GM12878 (cell line): ENCODE measurements around the gene DPP6.

Source experiments
- CEBPB ChIP-seq, 2 experiments: fragments of 150-350 bp in 1 of 2; IDR thresholded peaks; 2 replicates each; pipeline ENCODE4 v1.6.1; 2012 to 2014; ENCODE audit warnings: low read depth in 2 of 2, low read length in 2 of 2, borderline replicate concordance in 1 of 2, inconsistent platforms in 1 of 2
- EP300 ChIP-seq, 2 experiments: fragments of 150-350 bp in 1 of 2; IDR thresholded peaks; 2 replicates each; pipeline ENCODE4 v1.6.1; 2011 to 2012; ENCODE audit warnings: low read depth in 2 of 2, low read length in 2 of 2, borderline replicate concordance in 1 of 2, improper control_type of control experiment in 1 of 2, inconsistent platforms in 1 of 2; ENCODE audit not compliant: control insufficient read depth in 1 of 2
- EZH2 ChIP-seq: IDR thresholded peaks from 2 replicates; pipeline ENCODE4 v1.6.1; 2012; ENCODE audit warnings: low read depth, mild to moderate bottlenecking, control low read depth, inconsistent platforms, low read length, borderline replicate concordance; ENCODE audit not compliant: control insufficient read depth
- IKZF2 ChIP-seq, 2 experiments: fragments of 450-650 bp; IDR thresholded peaks; 2 replicates each; pipeline ENCODE4 v1.6.1; 2017; ENCODE audit warnings: mild to moderate bottlenecking in 2 of 2, moderate library complexity in 2 of 2
- PAX5 ChIP-seq: IDR thresholded peaks from 2 replicates; pipeline ENCODE4 v1.6.1; 2011; ENCODE audit warnings: low read depth, low read length, borderline replicate concordance
- RAD21 ChIP-seq: IDR thresholded peaks from 2 replicates; pipeline ENCODE4 v1.6.1; 2011; ENCODE audit warnings: mild to moderate bottlenecking, low read depth, low read length, moderate library complexity; ENCODE audit not compliant: insufficient read depth
- SIN3A ChIP-seq: IDR thresholded peaks from 2 replicates; pipeline ENCODE4 v1.6.1; 2012; ENCODE audit warnings: low read depth, low read length, improper control_type of control experiment
- SREBF2 ChIP-seq: IDR thresholded peaks from 2 replicates; pipeline ENCODE4 v1.6.1; 2012; ENCODE audit warnings: mild to moderate bottlenecking, low read length
- SRF ChIP-seq, 2 experiments: IDR thresholded peaks; 2 replicates each; pipeline ENCODE4 v1.6.1; 2011; ENCODE audit warnings: low read depth in 2 of 2, low read length in 2 of 2, mild to moderate bottlenecking in 1 of 2, moderate library complexity in 1 of 2
- TCF12 ChIP-seq: IDR thresholded peaks from 2 replicates; pipeline ENCODE4 v1.6.1; 2011; ENCODE audit warnings: low read depth, mild to moderate bottlenecking, low read length
- TF ChIP-seq, protein P1 (sequence below): fragments of 450-650 bp; IDR thresholded peaks from 2 replicates; pipeline ENCODE4 v1.6.1; 2017; ENCODE audit warnings: antibody characterized with exemption, mild to moderate bottlenecking, moderate library complexity
- TF ChIP-seq, protein P2 (sequence below), 3 experiments: IDR thresholded peaks in 2 of 3; conservative IDR thresholded peaks in 1 of 3; 2 replicates each; pipeline ENCODE4 v1.5.1; 2011; ENCODE audit warnings: low read depth in 3 of 3, low read length in 3 of 3, mild to moderate bottlenecking in 3 of 3, control low read depth in 2 of 3, moderate library complexity in 2 of 3, inconsistent platforms in 1 of 3, mixed read lengths in 1 of 3; ENCODE audit not compliant: control insufficient read depth in 2 of 3, insufficient read depth in 1 of 3; ENCODE audit errors: extremely low read depth in 1 of 3

DNA sequence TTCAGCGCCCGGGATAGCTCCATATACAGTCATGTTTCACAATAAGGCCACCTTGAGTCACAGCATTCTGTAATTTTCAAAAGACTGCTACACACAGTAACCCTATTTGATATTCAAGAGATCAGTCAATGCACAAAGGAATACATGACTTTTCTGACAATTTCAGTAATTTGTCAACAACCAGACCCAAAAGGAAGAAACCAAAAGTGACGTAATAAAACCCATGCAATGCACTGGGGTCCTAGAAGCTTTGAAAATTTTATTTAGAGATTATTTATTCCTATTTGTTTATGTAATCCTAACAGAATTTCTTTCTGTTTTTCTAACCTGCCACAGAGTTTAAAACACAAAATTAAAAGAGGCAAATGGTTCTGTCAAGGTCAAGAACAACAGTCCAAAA is 421.2 kb downstream of the DPP6 start:
- TF ChIP-seq TCF12 (no peak), RAD21 (no peak), SRF (IDR thresholded peaks at IDR 0.05; ENCODE audit: low read depth in 2 of 2, low read length in 2 of 2) (no peak), EP300 (IDR thresholded peaks at IDR 0.05; ENCODE audit: borderline replicate concordance in 1 of 2, control insufficient read depth in 1 of 2, low read depth in 2 of 2, low read length in 2 of 2) (no peak), SIN3A (no peak), CEBPB (IDR thresholded peaks at IDR 0.05; ENCODE audit: borderline replicate concordance in 1 of 2, low read depth in 2 of 2, low read length in 2 of 2) (no peak), EZH2 (no peak), IKZF2 (IDR thresholded peaks at IDR 0.05) (no peak), SREBF2 (no peak), PAX5 (no peak)
- TF ChIP-seq, protein P1, sequence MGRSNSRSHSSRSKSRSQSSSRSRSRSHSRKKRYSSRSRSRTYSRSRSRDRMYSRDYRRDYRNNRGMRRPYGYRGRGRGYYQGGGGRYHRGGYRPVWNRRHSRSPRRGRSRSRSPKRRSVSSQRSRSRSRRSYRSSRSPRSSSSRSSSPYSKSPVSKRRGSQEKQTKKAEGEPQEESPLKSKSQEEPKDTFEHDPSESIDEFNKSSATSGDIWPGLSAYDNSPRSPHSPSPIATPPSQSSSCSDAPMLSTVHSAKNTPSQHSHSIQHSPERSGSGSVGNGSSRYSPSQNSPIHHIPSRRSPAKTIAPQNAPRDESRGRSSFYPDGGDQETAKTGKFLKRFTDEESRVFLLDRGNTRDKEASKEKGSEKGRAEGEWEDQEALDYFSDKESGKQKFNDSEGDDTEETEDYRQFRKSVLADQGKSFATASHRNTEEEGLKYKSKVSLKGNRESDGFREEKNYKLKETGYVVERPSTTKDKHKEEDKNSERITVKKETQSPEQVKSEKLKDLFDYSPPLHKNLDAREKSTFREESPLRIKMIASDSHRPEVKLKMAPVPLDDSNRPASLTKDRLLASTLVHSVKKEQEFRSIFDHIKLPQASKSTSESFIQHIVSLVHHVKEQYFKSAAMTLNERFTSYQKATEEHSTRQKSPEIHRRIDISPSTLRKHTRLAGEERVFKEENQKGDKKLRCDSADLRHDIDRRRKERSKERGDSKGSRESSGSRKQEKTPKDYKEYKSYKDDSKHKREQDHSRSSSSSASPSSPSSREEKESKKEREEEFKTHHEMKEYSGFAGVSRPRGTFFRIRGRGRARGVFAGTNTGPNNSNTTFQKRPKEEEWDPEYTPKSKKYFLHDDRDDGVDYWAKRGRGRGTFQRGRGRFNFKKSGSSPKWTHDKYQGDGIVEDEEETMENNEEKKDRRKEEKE = no peak
- TF ChIP-seq, protein P2, sequence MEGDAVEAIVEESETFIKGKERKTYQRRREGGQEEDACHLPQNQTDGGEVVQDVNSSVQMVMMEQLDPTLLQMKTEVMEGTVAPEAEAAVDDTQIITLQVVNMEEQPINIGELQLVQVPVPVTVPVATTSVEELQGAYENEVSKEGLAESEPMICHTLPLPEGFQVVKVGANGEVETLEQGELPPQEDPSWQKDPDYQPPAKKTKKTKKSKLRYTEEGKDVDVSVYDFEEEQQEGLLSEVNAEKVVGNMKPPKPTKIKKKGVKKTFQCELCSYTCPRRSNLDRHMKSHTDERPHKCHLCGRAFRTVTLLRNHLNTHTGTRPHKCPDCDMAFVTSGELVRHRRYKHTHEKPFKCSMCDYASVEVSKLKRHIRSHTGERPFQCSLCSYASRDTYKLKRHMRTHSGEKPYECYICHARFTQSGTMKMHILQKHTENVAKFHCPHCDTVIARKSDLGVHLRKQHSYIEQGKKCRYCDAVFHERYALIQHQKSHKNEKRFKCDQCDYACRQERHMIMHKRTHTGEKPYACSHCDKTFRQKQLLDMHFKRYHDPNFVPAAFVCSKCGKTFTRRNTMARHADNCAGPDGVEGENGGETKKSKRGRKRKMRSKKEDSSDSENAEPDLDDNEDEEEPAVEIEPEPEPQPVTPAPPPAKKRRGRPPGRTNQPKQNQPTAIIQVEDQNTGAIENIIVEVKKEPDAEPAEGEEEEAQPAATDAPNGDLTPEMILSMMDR (IDR thresholded peaks at IDR 0.05 in 2 of 3, conservative IDR thresholded peaks at IDR 0.05 in 1 of 3; ENCODE audit: control insufficient read depth in 2 of 3, extremely low read depth in 1 of 3, insufficient read depth in 1 of 3, low read depth in 3 of 3, low read length in 3 of 3) = no peak
